Measurements from ENCODE around the gene ITPA. TPM values are rescaled to one million over a fixed set of nuclear protein-coding genes. Genes with fewer than 3 reads are reported as not detected.

ITPA gene
- total and polyA plus RNA-seq, 11 donors: 15.3 to 48.3 (median 22.2) TPM

GRCh38 chr20:3166913-3167342 lies 42.4 kb upstream of the ITPA start:
- intact Hi-C loops (cut with DNase I): no loop called here
- Histone ChIP-seq H3K9me3 (no peaks in the 10 kb centered on the region), H3K27me3 (peaks cover 0 to 27% (median 0%) of the 10 kb centered on the region in 9 donors), H3K36me3 (no peaks in the 10 kb centered on the region), H3K4me1 (peaks cover 0 to 17% (median 6%) of the 10 kb centered on the region in 12 donors), H3K27ac (no peak overlapping the region), H3K4me3 (no peak overlapping the region)
- TF ChIP-seq, protein P1, sequence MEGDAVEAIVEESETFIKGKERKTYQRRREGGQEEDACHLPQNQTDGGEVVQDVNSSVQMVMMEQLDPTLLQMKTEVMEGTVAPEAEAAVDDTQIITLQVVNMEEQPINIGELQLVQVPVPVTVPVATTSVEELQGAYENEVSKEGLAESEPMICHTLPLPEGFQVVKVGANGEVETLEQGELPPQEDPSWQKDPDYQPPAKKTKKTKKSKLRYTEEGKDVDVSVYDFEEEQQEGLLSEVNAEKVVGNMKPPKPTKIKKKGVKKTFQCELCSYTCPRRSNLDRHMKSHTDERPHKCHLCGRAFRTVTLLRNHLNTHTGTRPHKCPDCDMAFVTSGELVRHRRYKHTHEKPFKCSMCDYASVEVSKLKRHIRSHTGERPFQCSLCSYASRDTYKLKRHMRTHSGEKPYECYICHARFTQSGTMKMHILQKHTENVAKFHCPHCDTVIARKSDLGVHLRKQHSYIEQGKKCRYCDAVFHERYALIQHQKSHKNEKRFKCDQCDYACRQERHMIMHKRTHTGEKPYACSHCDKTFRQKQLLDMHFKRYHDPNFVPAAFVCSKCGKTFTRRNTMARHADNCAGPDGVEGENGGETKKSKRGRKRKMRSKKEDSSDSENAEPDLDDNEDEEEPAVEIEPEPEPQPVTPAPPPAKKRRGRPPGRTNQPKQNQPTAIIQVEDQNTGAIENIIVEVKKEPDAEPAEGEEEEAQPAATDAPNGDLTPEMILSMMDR (IDR thresholded peaks at IDR 0.05): no peak
- no peak for TF ChIP-seq POLR2A (IDR thresholded peaks at IDR 0.05)
- ATAC-seq: no peak
- 97 to 99% (median 98%) methylated on average over 9 to 16 of the region's 16 CpGs for WGBS, 4 donors
- no peak for DNase-seq

- TF ChIP-seq, protein P1 (IDR thresholded peaks at IDR 0.05): no peak
- no peak for TF ChIP-seq POLR2A (IDR thresholded peaks at IDR 0.05)
- WGBS, 4 donors: 66 to 90% (median 73%) methylated on average over 10 to 25 of the region's 25 CpGs
- H3K4me3 ChIP-seq: peak overlapping the region in 9 of 12 donors; percentile 15 to 51 (median 35)
- peaks cover 0 to 25% (median 10%) of the 10 kb centered on the region in 12 donors for H3K4me1 ChIP-seq
- no peak for ATAC-seq
- H3K36me3 ChIP-seq: no peaks in the 10 kb centered on the region
- no peak for DNase-seq
- peak overlapping the region in 1 of 12 donors; percentile 45 for H3K27ac ChIP-seq
- H3K27me3 ChIP-seq: peaks cover 0 to 32% (median 0%) of the 10 kb centered on the region in 9 donors
- intact Hi-C loops (cut with DNase I): no loop called here
- H3K9me3 ChIP-seq: no peaks in the 10 kb centered on the region
Observed at GRCh38 chr20:3167738-3168078, 41.6 kb upstream of the ITPA start.

- H3K9me3 ChIP-seq: no peaks in the 10 kb centered on the region
- 40 to 71% (median 56%) methylated on average over 20 to 39 of the region's 39 CpGs for WGBS, 4 donors
- ATAC-seq (peak in 2 of 4 donors; percentile 31 to 48), DNase-seq (peak in 2 of 5 donors; percentile 66 to 69)
- no peaks in the 10 kb centered on the region for H3K36me3 ChIP-seq
- TF ChIP-seq, protein P1 (IDR thresholded peaks at IDR 0.05): no peak
- no peak for TF ChIP-seq POLR2A (IDR thresholded peaks at IDR 0.05)
- peak overlapping the region in 9 of 12 donors; percentile 15 to 51 (median 35) for H3K4me3 ChIP-seq
- intact Hi-C loops (cut with DNase I): no loop called here
- H3K4me1 ChIP-seq: peaks cover 0 to 30% (median 12%) of the 10 kb centered on the region in 12 donors
- peaks cover 0 to 32% (median 0%) of the 10 kb centered on the region in 9 donors for H3K27me3 ChIP-seq
- H3K27ac ChIP-seq: peak overlapping the region in 1 of 12 donors; percentile 45
Observed at GRCh38 chr20:3168079-3168828, 41.0 kb upstream of the ITPA start.

DNA sequence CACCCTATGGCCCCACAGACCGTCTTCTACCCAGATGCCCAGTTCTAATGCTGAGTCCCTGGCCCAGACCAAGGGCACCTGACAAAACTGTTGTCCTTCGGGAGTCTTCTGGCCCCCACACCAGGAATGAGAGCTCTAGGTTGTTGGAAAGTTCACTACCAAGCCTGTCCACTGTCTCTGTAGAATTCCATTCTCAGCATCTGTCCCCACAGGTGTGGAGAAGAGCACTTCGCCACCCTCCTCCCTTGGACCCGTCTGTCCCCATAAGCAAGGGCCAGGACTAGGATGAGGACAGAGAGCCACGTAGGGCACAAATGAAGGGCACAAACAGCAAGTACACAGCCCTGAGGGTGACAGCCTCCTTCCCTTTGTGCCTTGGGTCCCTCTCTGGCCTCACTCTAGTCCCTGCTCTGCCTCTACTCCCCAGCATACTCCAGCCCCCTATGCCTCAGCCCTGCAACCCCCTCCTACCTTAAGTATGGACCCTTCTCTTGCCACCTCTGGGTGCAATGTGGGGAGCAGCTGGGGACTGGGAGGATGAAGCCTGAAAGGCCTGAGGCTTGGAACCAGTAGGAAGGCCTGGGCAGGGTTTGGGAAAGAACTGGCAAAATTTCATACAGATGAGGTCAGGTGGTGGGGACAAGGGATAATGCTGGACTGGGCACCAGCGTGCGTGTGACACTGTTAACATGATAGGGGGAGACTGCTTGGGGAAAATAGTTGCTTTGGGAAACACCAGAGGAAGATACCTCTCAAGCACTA lies 40.3 kb upstream of the ITPA start:
- intact Hi-C loops (cut with DNase I): no loop called here
- no peak for DNase-seq
- Histone ChIP-seq H3K27ac (no peak overlapping the region), H3K27me3 (peaks cover 0 to 37% (median 0%) of the 10 kb centered on the region in 9 donors), H3K36me3 (no peaks in the 10 kb centered on the region), H3K4me1 (peaks cover 0 to 30% (median 14%) of the 10 kb centered on the region in 12 donors), H3K9me3 (no peaks in the 10 kb centered on the region), H3K4me3 (no peak overlapping the region)
- TF ChIP-seq, protein P1 (IDR thresholded peaks at IDR 0.05): no peak
- no peak for TF ChIP-seq POLR2A (IDR thresholded peaks at IDR 0.05)
- no peak for ATAC-seq
- WGBS, 4 donors: 79 to 91% (median 87%) methylated on average over 6 to 7 of the region's 7 CpGs

All from heart left ventricle (tissue), 16 donors.